NOMO-1 treated with dmso at 0.1 percent for 144 hours (cell line): ENCODE measurements around the gene ALG6.
"Not testable (repeated sequence)": the region's sequence is repeated elsewhere in the genome, so short reads cannot be mapped to it uniquely, and the experiment has no call there.

Experiments used
- DNase-seq: peaks from one replicate; lab custom pipeline; 2025; ENCODE audit not compliant: unreplicated experiment; lab: John Stamatoyannopoulos, UW

ALG6 gene

GRCh38 chr1:63411066-63411465 is 43.6 kb downstream of the ALG6 start:
- no peak for DNase-seq

- no peak for DNase-seq
Observed at GRCh38 chr1:63413394-63413793, 46.0 kb downstream of the ALG6 start.

GRCh38 chr1:63414691-63415365 is 47.4 kb downstream of the ALG6 start:
- no peak for DNase-seq

DNA sequence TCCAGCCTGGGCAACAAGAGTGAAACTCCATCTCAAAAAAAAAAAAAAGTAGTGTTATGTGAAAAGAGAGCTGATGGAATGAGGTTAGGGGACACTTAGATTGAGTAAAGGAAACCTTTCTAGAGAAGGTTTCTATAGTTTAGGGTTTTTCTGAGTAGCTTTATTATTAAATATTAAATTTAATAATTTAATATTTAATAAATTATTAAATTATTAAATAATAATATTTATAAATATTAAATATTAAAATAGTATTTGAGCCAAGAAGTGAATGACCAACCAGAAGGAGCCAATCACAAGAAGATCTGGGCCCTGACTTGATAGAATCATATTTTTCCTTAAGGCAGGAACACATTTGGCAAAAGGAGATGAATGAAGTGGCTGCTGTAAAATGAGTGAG is 50.7 kb downstream of the ALG6 start:
- no peak for DNase-seq

- not testable (repeated sequence) for DNase-seq
Observed at GRCh38 chr1:63420746-63421145, 53.3 kb downstream of the ALG6 start.

DNA sequence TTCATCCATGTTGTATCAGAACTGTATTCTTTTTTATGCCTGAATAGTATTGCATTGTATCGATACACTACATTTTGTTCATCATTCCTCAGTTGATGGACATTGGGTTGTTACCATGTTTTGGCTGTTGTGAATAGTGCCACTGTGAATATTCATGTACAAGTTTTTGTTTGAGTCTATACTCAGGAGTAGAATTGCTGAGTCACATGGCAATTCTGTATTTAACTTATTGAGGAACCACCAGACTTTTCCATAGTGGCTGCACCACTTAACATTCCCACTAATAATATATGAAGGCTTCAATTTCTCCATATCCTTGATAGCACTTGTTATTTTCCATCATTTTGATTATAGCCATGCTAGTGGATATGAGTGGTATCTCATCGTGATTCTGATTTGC is 56.2 kb downstream of the ALG6 start:
- no peak for DNase-seq

- DNase-seq, result no peak
Observed at GRCh38 chr1:63428815-63429214, 61.4 kb downstream of the ALG6 start.

DNA sequence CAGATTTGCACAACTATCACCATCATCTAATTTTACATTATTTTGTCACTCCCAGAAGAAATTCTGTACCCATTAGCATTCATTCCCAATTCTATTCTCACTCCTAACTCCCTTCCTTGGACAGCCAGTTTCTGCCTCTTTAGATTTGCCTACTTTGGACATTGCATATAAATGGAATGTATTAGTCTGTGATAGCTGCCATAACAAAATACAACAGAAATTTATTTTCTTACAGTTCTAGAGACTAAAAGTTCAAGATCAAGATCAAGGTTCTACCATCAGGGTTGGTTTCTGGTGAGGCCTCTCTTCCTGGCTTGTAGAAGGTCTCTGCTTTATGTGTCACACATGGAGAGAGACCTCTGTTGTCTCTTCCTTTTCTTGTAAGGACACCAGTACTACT is 61.9 kb downstream of the ALG6 start:
- no peak for DNase-seq

- no peak for DNase-seq
Observed at GRCh38 chr1:63435161-63435560, 67.7 kb downstream of the ALG6 start.

GRCh38 chr1:63442141-63442475 is 74.7 kb downstream of the ALG6 start:
- DNase-seq, result no peak

DNA sequence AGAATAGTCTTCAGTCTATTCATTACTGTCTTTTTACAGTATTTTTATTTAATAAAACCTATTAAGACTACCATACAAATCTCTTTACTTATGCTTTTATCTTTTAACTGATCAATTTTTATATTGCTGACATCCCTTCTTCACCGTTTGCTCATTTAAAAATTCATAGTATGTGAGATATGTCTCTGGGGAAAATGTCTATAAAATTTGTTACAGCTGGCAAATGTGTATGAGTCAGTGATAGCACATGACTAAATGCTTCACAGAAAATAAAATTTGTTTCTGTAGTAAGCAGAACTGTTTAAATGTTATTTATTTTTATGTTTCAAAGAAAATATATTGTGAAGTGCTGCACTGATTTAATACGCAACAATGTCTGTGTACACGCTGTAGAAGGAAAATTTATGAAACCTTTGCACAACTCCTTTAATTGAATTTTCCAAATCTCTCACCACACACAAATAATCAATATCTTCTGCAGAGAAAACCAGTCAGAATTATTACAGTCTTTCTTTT is 81.4 kb downstream of the ALG6 start:
- DNase-seq, result no peak

GRCh38 chr1:63450416-63450815 is 83.0 kb downstream of the ALG6 start:
- no peak for DNase-seq

- no peak for DNase-seq
Observed at GRCh38 chr1:63453232-63453631, 85.8 kb downstream of the ALG6 start.

GRCh38 chr1:63454269-63454668 is 86.8 kb downstream of the ALG6 start:
- DNase-seq, result no peak

- no peak for DNase-seq
Observed at GRCh38 chr1:63458750-63459149, 91.3 kb downstream of the ALG6 start.

DNA sequence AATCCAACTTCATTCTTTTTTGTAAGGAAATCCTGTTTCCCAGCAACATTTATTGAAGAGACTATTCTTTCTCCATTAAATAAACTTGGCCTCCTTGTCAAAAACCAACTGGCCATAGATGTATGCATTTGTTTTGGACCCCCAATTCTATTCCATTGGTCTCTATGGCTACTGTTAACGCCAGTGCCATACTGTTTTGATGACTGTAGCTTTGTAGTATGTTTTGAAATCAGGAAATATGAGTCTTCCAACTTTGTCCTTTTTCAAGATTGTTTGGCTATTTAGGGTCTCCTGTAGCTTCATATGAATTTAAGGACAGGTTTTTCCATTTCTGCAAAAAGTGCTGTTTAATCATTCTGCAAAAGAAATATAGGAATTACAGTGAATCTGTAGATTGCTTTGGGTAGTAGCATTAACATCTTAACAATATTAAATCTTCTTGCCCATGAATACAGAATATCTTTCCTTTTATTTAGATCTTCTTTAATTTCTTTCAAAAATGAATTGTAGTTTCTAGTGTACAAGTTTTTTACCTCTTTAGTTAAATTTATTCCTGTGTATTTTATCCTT is 94.3 kb downstream of the ALG6 start:
- DNase-seq, result no peak

GRCh38 chr1:63463248-63463647 is 95.8 kb downstream of the ALG6 start:
- peak; percentile 25 for DNase-seq

GRCh38 chr1:63466181-63466580 is 98.8 kb downstream of the ALG6 start:
- DNase-seq, result no peak

GRCh38 chr1:63466759-63467158 is 99.3 kb downstream of the ALG6 start:
- DNase-seq, result no peak

DNA sequence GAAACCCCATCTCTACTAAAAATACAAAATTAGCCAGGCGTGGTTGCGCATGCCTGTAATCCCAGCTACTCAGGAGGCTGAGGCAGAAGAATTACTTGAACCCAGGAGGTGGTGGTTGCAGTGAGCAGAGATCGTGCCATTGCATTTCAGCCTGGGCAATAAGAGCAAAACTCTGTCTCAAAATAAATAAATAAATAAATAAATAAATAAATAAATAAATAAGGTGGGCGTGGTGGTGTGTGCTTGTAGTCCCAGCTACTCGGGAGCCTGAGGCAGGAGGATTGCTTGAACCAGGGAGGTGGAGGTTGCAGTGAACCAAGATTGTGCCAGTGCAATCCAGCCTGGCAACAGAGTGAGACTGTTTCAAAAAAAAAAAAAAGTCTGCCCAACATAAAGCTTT is 101.3 kb downstream of the ALG6 start:
- not testable (repeated sequence) for DNase-seq

GRCh38 chr1:63475761-63476160 is 108.3 kb downstream of the ALG6 start:
- no peak for DNase-seq

GRCh38 chr1:63480057-63480456 is 112.6 kb downstream of the ALG6 start:
- no peak for DNase-seq

DNA sequence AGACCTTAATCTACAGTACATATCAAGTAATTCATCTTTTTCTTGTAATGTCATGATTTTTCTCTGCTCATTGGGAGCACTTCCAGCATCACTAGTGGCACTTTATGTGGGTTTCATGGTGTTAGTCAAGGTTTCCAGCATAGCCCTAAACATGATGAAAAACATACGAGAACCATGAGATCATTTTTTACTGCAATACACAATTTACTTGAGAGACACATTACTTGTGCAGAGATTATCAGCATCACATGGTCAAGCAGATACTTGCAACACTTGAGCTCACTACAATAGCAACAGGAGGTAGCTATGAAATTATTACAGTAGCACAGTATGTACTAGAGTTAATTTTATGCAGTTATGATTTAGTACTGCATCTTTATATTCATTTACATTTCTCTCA is 119.2 kb downstream of the ALG6 start:
- DNase-seq, result no peak
